DMS153 treated with DMSO at 0.1 percent for 48 hours (cell line): ENCODE data around the gene KRTAP22-1.

Experiments
- DNase-seq: peaks from one replicate; lab custom pipeline; 2025; ENCODE audit not compliant: unreplicated experiment; lab: John Stamatoyannopoulos, UW

KRTAP22-1 gene

GRCh38 chr21:30600787-30601186 is at the start of gene KRTAP22-1:
Gene KRTAP22-1 (plus strand): TSS chr21:30601087.
- no peak for DNase-seq

- no peak for DNase-seq
These were observed 48.1 kb upstream of the KRTAP22-1 start for GRCh38 chr21:30552782-30553181.

- DNase-seq: no peak
These were observed 45.8 kb upstream of the KRTAP22-1 start for GRCh38 chr21:30555095-30555494.

GRCh38 chr21:30561264-30561895 is 39.5 kb upstream of the KRTAP22-1 start, which contains the start of gene KRTAP19-7:
Gene KRTAP19-7 (minus strand): TSS chr21:30561314. CDS start chr21:30561289, 25 bp downstream.
- DNase-seq: no peak

GRCh38 chr21:30561957-30562356 is 38.9 kb upstream of the KRTAP22-1 start:
- no peak for DNase-seq

GRCh38 chr21:30563072-30563471 is 37.8 kb upstream of the KRTAP22-1 start:
- DNase-seq: no peak

- DNase-seq: no peak
These were observed 37.3 kb upstream of the KRTAP22-1 start for GRCh38 chr21:30563630-30564029.

GRCh38 chr21:30567617-30568016 is 33.3 kb upstream of the KRTAP22-1 start:
- no peak for DNase-seq

GRCh38 chr21:30577766-30578165 is 23.1 kb upstream of the KRTAP22-1 start:
- DNase-seq: no peak

- no peak for DNase-seq
These were observed 21.5 kb upstream of the KRTAP22-1 start for GRCh38 chr21:30579346-30579745.

GRCh38 chr21:30580132-30580531 is 20.8 kb upstream of the KRTAP22-1 start:
- no peak for DNase-seq

- DNase-seq: no peak
These were observed 18.0 kb upstream of the KRTAP22-1 start for GRCh38 chr21:30582870-30583269.

- DNase-seq: no peak
These were observed 10.6 kb upstream of the KRTAP22-1 start, which contains the start of gene KRTAP22-2 for GRCh38 chr21:30590297-30590696. Gene KRTAP22-2 (minus strand): TSS chr21:30590397.

GRCh38 chr21:30592140-30592539 is 8.7 kb upstream of the KRTAP22-1 start, which contains the start of gene KRTAP6-3:
Gene KRTAP6-3 (plus strand): TSS chr21:30592440. CDS start chr21:30592446, 6 bp downstream.
- DNase-seq: no peak

GRCh38 chr21:30598802-30599201 is 2.1 kb upstream of the KRTAP22-1 start, which contains the start of gene KRTAP6-2:
Gene KRTAP6-2 (minus strand): TSS chr21:30598902. CDS start chr21:30598874, 28 bp downstream.
- no peak for DNase-seq

- DNase-seq: no peak
These were observed 5.1 kb downstream of the KRTAP22-1 start for GRCh38 chr21:30605968-30606367.

- DNase-seq: no peak
These were observed 11.2 kb downstream of the KRTAP22-1 start for GRCh38 chr21:30612132-30612531.

GRCh38 chr21:30613836-30614235 is 12.9 kb downstream of the KRTAP22-1 start, which contains the start of gene KRTAP6-1:
Gene KRTAP6-1 (minus strand): TSS chr21:30613930. CDS start chr21:30613904, 26 bp downstream.
- DNase-seq: no peak

GRCh38 chr21:30615199-30615598 is 14.3 kb downstream of the KRTAP22-1 start:
- no peak for DNase-seq

- DNase-seq: no peak
These were observed 15.2 kb downstream of the KRTAP22-1 start, which contains the start of gene KRTAP20-1 for GRCh38 chr21:30616125-30616524. Gene KRTAP20-1 (plus strand): TSS chr21:30616425. CDS start chr21:30616455, 30 bp downstream.

GRCh38 chr21:30620080-30620479 is 19.2 kb downstream of the KRTAP22-1 start:
- no peak for DNase-seq

- DNase-seq: no peak
These were observed 19.6 kb downstream of the KRTAP22-1 start, which contains the start of gene KRTAP20-4 for GRCh38 chr21:30620522-30620921. Gene KRTAP20-4 (plus strand): TSS chr21:30620627.
